GM19467 (cell line): ENCODE data around the gene NCOR2.
"Not testable (repeated sequence)": the region's sequence is repeated elsewhere in the genome, so short reads cannot be mapped to it uniquely, and the experiment has no call there.

ENCODE experiments used
- ATAC-seq: cut with Tn5 transposase; IDR thresholded peaks from one replicate; pipeline ENCODE4 v1.9.1; 2021; ENCODE audit warnings: mild to moderate bottlenecking, moderate library complexity; ENCODE audit not compliant: unreplicated experiment

NCOR2 gene

DNA sequence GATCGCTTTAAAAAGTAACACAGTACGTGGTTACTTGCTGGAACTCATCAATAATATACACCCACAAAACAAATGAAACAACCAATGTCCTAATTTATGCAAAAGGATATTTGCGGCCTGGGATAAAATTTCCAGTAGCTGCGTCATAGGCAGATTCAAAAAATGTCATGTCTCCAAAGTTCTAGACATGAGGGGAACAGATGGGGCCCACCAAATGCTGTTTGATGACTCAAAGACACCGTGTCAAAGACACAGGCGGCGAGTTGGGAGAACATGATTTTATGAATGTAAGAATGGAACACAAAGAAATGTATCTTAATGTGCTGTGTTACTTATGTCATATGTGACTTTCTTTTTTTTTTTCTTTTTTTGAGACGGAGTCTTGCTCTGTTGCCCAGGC is 34.3 kb upstream of the NCOR2 start:
- no peak for ATAC-seq

DNA sequence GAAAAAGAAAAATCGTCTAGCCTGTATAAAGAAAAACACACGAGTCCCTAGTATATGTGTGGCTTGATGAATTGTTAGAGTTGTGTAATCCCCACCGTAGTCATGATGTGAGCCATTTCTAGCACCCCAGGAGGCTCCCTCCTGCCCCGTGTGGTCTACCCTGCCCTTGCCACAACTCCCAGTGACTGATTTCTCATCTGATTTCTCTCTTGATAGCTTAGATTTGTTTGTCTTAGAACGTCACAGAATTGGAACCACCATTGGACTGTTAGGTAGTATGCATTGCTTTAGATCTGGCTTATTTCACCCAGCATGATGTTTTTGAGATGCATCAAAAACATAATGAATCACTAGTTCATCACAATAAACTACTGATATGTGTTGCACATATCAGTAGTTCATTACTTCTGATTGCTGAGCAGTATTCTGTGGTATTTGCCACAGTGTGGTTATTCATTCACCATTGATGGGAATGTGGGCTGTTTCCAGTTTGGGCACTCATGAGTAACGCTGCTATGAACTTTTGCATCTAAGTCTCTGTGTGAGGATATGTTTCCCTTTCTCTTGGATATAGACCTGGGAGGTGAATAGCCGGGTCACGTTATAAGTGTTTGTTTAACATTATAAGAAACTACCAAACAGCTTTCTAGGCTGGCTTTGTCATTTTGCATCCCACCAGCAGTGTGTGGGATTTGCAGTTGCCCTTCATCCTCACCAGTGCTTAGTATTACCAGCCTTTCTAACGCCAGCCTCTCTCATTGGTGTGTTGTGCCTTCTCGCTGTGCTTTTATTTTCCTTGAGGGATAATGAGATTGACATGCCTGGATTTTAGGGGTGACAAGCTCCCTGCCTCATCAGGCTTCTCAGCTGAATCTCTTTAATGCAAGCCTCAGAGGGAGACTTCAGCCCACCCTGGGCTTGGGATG is 31.9 kb upstream of the NCOR2 start:
- no peak for ATAC-seq

DNA sequence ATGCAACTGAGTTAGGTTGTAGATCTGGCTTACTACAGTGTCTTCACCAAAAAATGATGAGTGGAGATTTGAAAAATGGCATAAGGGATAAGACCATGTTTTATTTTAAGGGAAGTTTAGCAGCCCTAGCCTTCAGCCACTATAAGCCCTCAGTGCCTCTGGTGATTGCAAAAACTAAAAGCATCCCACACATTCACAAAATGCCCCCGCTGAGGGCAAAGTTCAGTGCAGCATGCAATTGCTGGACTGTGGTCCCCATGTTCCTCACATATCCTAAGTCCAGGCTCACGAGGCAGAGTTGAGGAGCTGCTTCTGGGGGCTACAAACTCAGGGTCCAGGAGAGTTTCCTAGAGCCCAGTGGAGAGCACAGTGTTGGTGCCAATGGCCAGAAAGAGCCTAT is 29.6 kb upstream of the NCOR2 start:
- no peak for ATAC-seq

DNA sequence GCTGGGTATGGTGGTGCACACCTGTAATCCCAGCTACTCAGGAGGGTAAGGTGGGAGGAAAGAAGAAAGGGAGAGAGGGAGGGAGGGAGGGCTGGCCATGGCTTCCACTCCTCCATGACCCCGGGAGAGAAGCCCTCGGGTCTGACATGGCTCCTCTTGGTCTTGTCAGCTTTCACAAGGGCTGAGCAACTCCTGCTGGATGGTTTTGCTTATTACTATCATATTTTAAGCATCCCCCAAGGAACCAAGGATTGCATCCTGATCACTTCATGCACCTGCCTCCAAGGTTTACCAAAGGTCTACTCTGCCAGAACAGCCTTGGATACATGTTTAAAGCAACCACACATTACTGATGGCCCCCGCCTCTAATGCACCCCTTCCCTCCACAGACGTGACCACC is 28.0 kb upstream of the NCOR2 start:
- ATAC-seq = no peak

- no peak for ATAC-seq
Measured at GRCh38 chr12:124594851-124595250, 27.4 kb upstream of the NCOR2 start.

DNA sequence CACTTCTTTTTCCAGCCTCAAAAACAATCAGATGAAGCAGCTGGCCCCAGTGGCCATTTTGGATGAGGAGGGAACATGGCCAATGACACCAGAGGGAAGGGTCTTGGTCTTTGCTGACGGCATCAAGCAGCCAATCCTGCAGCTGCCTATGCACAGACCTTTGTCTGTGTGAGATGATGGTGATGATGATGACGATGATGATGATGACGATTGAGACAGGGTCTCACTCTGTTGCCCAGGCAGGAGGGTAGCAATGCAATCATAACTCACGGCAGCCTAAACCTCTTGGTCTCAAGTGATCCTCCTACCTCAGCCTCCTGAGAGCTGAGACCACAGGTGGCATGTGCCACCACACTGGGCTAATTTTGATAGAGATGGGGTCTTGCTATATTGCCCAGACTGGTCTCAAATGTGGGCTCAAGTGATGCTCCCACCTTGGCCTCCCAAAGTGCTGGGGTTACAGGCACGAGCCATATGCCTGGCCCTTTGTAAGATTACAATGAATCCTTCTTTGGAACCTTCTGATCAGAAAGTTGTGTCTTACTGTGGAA is 26.5 kb upstream of the NCOR2 start:
- ATAC-seq = no peak

DNA sequence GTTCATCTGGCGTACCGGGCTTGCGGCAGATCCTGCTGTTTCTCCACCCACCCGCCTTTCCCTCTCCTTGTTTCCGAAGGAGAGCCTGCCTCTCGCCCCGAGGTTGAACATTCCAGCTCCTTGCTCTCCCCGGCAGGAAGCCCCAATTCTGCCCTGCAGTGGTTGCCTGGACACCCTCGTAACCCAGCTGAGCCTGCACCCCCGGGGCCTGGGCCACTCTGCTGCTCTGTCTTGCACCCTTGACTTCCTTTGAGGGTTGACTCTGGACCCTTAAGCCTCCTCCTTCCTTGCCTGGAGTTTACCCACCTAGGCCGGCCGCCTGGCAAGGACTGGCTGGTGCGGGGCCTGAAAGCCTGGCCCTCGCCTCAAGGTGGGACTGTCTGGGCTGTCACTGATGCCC is 25.8 kb upstream of the NCOR2 start:
- no peak for ATAC-seq

DNA sequence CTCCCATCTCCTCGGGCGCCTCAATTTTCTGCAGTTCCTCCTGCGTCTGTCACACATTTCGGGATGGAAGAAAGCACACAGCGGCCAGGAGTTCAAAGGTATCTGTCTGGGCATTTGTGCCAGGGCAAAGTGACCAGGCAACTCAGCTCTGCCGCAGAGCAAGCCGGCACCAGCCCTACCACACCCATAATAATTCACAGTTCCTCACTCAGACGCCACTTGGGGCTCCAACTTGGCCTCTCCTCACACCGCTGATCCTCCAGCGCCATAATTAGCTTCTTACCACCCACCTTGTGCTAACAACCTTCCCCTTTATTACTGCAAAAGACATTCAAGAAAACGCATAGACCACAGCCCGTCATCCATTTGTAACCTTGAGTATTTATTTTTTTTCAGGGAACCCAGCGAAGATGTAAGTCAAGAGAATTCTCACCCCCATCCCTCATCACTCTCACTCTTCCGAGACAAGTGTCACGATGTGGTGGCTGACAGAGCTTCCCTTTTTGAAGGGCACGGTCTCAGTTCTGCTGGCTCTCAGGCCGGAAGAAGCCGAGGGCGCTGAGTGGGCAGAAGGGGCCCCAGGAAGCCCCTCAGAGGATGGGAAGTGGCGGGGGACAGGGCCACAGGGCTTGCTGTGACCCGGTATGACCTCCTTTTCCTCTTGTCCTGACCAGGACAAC is 25.2 kb upstream of the NCOR2 start:
- ATAC-seq = no peak

DNA sequence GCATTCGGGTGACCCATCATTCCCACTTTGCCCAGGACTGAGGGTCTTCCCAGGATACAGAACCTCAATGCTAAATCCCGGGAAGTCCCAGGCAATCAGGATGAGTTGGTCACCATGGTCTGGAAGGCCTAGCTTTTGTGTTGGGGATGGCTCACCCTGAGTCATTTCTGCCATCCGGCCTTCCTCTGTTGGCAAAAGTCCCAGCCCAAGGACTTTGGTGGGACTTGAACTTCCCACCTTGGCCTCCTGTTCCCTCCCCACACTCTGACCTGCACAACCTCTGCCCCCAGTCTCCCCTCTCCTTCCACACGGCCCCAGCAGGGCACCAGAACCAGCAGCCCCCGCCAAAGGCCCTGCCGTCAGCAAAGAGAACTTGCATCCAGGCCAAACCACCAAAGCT is 24.6 kb upstream of the NCOR2 start:
- no peak for ATAC-seq

DNA sequence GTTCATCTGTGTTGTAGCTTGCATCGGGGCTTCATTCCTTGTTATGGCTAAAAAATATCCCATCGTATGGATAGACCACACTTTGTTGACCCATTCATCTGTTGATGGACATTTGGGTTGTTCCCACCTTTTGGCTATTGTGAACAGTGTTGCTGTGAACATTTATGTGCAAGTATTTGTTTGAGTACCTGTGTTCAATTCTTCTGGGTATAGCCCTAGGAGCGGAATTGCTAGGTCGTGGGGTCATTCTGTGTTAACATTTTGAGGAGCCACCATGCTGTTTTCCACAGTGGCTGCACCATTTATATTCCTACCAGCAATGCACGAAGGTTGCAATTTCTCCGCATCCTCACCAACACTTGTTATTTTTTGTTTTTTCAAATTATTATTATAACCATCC is 23.0 kb upstream of the NCOR2 start:
- ATAC-seq = no peak

DNA sequence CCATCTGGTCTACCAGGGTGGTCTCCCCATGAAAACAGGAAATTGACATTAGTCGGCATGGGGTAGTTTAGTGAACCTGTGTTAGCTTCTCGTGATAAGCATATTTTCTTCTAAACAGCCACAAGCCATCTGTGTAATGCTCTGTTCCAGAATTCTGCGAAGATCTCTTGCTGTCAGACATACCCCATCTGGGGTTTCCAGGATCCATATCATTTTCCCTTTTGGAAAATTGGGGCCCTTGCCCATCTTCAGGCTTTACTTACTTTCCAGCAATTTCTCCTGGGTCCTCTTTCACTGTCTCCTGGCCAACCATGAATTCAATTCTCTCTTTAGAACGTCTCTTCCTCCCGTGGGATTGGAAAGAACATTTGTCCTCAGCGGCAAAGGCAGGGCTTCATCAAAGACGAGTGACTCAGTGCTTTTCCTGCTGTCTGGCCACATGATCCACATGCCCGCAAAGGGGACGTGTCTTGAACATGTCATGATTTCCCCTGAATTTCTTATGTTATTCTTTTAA is 21.4 kb upstream of the NCOR2 start:
- no peak for ATAC-seq

- no peak for ATAC-seq
Measured at GRCh38 chr12:124588018-124588634, 20.7 kb upstream of the NCOR2 start.

DNA sequence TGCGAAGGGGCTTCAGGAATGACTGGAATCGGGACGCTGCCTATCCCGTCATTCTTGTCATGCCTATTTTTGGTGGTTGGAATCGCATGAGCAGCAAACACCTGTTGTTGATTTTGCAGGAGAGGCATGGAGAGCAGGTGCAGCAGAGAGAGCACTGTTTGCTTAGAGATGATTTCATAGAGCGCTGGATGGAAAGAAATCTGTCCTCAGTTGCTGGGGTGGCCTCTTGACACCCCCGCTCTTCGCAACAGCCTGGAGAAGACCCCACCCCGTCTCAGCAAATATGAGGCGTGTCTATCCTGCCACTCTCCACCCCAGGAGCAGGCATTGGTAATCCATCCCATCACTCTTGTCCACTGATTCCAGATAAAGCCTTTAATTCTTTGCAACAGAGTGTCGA is 19.3 kb upstream of the NCOR2 start:
- ATAC-seq = no peak

- ATAC-seq = not testable (repeated sequence)
Measured at GRCh38 chr12:124584494-124584893, 17.1 kb upstream of the NCOR2 start.

GRCh38 chr12:124583854-124584253 is 16.4 kb upstream of the NCOR2 start:
- ATAC-seq = no peak

GRCh38 chr12:124582108-124582424 is 14.7 kb upstream of the NCOR2 start:
- no peak for ATAC-seq

DNA sequence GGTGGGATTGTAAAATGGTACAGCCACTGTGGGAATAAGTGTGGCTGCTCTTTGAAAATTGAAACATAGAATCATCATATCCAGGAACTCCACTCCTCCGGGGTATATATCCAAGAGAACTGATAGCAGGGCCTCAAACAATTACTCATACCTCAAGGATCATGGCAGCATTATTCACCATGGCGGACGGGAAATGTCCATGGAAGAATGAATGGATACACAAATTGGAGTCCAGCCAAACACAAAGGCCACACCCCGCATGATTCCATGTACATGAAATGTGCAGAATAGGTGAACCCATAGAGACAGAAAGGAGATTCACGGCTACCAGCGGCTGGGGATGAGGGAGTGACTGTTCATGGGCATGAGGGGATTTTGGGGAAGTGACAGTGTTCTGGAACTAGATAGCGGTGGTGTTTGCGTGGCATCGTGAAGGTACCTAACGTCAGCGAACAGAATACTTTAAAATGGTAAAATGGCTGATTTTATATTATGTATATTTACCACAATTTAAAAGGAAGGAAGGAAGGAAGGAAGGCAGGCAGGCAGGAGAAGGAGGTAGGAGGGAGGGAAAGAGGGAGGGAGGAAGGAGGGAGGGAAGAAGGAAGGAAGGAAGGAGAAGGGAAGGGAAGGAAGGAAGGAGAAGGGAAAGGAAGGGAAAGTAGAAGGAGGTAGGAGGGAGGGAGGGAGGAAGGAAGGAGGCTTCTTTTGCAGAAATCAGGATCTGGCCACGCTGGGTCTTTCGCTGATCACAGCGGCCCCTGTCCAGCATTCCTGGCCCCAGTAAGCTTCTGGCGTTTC is 14.1 kb upstream of the NCOR2 start:
- ATAC-seq = no peak

- no peak for ATAC-seq
Measured at GRCh38 chr12:124579921-124580517, 12.6 kb upstream of the NCOR2 start.

DNA sequence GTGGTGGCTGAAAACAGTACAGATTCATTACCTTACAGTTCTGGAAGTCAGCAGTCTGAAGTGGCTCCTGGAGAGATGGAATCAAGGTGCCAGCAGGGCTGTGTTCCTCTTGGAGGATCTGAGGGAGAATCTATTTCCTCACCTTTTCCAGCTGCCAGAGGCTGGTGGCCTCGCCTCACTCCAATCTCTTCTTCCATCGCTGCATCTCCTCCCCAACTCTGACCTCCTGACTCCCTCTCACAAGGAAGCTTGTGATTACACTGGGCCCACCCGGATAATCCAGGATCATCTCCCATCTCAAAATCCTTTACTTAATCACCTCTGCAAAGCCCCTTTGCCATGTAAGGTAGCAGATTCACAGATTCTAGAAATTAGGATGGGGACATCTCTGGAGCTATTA is 11.4 kb upstream of the NCOR2 start:
- ATAC-seq = no peak

- ATAC-seq = no peak
Measured at GRCh38 chr12:124578445-124578844, 11.0 kb upstream of the NCOR2 start.
